GM19324 (cell line): ENCODE data around the gene GALR2.
A peak's percentile ranks its signal among the peaks of the same experiment; 100 is the strongest.
"Not testable (repeated sequence)": the region's sequence is repeated elsewhere in the genome, so short reads cannot be mapped to it uniquely, and the experiment has no call there.

Source experiments
- ATAC-seq: cut with Tn5 transposase; IDR thresholded peaks from one replicate; pipeline ENCODE4 v1.9.1; 2021; ENCODE audit warnings: mild to moderate bottlenecking, moderate library complexity; ENCODE audit not compliant: unreplicated experiment, low FRiP score

Gene GALR2

DNA sequence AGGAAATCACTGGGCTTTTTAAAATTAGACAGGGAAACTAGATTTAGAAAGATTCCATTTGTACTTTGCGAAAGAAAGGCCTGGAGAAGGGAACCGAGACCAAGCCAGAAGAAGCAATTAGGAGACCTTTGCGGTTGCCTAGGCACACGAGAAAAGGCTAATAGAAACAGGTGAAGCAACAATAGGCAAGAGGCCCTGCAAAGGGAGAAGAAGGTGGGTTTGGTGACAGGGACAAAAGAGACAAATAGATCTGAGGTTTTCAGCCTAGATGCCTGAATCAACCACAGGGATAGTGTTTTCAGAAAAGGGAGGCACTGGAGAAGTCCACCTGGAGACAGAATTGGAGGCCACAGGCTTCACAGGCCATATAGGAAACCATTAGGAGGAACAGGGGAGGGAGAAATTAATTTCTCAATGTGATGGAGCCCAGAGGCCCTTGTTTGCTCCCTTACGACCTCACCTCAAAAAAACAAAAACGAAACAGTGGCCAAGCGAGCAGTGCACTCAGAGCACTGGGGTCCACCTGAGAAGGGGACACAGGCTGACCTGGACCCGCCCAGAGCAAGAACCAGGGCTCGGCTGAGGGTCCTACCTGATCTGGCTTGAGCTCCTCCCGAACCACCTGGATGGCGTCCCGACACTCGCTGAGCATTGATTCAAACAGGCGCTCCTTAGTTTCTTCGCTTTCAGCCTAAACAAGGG lies 24.6 kb upstream of the GALR2 start:
- ATAC-seq = no peak

DNA sequence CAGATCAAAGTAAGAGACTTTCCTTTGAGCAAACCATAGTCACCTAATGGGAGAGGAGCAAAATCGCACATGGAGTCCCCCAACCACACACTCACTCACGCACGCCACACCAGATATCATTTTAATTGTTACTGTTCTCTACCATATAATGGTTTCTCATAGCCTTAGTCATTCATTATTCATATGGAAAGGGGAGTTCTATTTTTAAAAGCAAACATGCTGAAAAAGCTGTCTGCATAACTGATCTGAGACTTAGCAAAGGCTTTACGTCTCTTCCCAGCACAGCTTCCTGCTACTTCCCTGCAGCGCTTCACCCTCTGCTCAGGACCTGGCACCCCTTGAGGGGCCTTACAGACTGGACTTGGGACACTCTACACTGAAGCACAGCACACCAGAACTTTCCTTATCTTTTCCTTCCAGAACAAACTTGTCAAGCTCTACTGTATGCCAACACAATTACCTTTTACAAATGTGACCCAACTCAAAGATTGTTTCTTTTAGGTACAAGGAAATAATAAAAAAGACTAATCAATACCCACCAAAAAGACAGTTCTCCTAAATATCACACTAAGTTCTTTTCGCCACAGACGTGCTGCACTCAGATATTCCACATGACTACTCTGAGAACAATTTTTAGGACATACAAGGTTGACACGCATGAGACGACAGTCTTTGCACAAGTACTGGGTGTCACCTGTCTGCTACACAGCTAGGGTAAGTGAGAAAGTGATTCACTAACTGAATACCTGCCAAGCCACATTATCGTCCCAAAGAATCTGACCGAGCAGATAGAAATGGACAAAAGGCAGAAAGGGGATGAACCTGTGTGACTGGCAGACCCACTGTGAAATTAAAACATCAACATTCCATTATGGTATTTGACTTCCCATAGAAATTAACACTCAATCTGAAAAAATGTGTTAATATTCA lies 23.8 kb upstream of the GALR2 start:
- ATAC-seq = no peak

DNA sequence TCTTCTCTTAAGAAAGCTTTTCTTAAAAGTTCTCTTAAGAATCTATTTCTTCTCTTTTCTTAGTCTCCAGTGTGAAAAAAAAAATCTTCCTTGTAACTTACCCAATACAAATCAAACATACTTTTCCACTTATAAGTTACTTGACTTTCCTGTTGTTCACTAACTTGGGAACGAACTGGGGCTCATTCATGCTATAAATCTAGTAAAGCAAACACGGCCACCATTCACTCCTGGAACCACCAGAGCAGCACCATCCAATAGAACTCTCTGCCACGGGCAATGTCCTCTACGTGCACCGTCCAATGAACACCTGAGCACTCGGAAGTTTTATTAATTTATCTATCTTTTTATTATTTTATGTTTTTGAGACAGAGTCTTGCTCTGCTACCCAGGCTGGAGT lies 23.0 kb upstream of the GALR2 start:
- ATAC-seq = no peak

DNA sequence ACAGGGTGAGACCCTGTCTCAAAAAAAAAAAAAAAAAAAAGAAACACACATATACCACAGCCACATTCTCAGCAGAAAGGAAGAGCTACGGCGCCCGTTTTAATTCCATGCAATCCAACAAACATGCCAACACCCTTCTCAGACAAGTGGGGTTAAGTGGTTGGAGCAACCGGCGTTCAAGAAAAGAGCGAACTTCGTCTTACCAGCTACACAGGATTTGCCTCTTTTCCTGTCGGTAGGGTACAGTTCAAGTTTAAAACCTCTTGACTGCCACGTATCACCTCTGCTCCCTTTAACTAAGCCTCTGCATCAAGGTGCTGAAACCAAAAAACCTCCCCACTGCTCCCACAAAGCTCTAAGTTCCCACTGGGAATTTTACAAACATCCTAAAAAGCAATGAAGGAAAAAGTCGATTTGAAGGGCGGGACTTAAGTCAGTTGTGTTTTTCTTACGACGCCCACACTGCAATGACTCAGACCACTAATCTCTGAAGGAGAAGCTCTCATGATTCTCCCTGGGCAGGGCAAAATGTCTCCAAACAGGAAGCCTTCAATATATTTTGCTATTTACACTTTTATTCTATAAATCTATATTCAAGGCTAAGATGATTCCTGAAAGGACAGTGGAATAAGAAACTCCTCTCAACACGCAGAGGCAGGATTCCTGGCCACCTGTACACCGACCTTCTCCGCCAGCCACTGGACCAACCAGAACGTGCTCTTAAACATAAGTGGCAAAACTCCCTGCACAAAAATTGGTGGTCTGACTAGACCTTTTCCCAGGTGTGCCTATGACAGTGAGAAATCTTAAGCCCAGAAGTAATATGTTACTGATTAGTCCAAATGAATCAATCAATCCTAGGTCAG lies 21.1 kb upstream of the GALR2 start:
- no peak for ATAC-seq

DNA sequence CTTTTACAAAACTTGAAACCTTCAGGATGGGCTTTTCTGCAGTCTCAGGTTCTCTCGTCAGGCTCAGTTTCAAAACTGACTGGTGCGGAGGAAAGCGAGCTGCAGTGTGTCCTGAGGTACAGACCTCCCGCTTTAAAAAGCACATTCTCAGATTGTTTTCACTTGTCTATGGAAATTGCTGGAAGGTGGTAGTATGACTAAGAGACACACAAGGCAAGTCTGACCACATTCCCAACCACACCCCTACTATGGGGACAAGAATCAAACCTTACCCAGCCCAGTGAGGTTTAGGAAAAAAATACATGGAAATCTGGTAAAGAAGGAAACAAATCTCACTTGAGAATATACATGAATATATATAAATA lies 20.5 kb upstream of the GALR2 start:
- ATAC-seq = no peak

DNA sequence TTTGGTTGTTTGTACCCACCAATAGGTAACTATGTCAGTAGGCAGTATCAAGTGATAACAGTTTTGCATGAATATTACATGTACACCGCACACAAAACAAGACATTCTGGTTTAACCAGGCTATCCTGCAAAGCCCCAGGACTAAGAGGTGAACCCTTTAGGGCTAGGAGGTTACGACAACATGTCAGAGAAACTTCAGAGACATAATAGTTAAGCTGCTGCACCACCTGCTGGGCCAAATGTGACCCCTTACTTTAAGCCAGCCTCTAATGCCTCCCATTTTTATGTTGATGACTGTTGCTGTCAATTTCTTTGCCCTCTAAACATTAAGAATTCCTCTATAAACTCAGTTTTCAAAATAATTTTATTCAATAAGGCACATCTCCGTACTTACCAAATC lies 17.7 kb upstream of the GALR2 start:
- ATAC-seq = no peak

DNA sequence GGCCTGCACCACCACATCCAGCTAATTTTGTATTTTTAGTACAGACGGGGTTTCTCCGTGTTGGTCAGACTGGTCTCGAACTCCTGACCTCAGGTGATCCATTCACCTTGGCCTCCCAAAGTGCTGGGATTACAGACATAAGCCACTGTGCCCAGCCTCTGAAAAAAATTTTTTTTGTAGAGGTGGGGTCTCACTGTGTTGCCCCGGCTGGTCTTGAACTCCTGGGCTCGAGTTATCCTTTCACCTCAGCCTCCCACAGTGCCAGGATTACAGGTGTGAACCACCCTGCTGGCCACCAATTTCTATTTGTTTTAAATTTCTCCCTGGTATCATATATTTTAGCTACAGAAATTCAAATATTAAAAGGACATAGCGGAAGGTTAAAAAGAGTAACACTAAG lies 16.3 kb upstream of the GALR2 start:
- not testable (repeated sequence) for ATAC-seq

DNA sequence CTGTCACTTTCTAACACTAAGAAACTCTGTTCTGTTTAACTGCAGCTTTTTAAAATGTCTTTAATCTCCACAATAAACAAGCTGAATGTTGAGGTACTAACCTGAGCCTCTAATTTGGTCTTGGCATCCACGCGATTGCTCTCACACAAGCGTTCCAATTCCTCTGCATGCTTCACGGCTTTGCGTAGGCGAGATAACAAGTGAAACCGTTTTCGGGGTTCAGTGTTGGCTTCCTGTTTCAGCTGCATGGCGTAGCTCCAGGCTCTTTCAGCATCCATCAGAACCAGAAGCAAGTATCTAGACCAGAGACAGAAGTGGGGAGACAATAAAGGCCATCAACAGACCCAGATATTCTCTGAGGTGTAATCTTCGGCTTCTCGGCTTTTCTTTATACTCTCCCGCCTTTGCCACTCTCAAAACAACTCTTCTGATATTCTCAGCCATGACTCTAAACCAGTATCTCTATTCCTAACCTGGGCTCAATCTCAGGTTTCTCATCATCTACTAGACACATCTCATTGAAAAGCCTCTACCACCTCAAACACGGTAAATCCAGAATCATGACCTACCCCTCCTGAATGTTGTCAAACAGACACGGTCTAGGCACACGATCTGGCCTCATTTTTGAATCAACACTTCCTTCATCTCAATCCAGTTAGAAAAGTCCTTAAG lies 10.6 kb upstream of the GALR2 start:
- ATAC-seq = no peak

DNA sequence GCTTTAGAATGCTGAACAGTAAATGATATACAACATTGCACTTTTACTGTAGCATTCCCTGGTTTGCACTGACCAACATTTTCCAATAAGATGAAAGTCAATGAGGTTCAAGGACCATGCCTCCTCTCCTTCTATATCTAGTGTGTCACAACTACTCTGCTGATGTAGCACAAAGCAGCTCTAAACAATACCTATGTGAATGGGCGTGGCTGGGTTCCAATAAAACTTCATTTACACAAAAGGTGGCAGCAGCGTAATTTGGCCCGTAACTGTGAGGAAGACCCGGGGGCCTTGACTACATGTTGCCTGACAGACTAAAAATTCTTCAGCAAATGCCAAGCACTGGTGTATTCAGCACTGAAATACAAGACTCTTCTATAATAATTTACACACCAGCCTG lies 8.8 kb upstream of the GALR2 start:
- no peak for ATAC-seq

DNA sequence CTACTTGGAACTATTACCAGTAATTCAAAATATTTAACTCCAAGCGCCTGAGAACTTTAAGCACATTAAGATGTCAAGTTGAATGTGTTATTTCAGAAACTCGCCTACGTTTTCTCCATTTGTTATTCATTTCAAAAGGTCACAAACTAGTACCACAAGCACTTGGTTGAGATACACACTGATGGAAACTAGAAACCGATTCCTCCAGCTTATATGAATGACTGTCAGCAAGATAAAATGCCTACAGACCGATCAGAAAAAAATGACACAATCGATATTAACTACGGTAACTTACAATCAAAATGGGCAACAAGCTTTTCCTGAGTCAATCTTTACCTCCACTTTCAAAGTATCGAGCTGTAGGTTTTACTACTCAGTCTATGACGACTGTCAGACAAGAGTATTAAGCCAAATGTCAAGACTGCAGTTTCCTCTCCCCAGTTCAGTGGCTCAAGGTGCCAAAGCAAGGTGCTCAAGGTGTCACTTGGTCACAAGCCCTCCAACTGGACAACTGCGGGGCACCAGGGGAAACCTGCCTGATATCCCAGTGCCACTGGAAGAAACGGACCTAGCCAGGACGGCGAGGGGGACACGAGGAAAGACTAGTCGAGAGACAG lies 2.9 kb upstream of the GALR2 start:
- ATAC-seq = peak; percentile 4

DNA sequence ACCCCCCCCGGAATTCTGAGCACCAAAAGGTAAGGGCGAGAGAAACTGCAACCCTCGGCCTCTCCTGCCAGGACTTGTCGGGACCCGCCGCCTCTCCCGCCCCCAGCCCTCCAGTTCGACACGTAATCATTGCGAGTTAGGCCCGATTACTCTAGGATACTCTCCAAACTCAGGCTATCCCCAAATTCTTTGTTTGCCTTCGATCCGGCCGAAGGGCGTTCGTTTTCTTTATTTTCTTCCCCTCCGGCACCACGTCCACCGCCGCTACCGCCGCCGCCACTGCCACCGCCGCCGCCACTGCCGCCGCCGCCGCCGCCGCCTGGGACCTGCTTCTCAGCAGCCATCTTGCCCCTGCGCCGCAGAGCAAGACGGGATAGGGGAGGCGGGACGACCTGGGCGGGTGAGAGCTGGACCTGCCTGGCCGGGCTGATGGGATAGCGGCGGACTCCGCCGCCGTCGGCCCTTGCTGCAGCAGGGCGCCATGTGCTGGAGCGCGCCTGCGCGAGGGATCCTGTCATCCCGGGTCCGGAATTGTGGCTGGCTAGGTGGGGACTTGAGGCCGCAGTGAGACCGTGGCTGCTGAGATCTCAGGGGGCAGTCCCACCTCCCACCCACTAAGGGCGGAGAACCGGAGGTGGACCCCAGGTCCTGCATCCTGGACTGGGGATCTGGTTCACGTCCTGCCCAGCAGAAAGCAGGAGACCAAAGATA lies 2.3 kb upstream of the GALR2 start, which contains the start of gene SRP68:
Gene SRP68 (minus strand): TSS at position 370 of the 711 bp plus-strand sequence. CDS start 26 bp downstream, at position 344.
- ATAC-seq = peak; percentile 93

DNA sequence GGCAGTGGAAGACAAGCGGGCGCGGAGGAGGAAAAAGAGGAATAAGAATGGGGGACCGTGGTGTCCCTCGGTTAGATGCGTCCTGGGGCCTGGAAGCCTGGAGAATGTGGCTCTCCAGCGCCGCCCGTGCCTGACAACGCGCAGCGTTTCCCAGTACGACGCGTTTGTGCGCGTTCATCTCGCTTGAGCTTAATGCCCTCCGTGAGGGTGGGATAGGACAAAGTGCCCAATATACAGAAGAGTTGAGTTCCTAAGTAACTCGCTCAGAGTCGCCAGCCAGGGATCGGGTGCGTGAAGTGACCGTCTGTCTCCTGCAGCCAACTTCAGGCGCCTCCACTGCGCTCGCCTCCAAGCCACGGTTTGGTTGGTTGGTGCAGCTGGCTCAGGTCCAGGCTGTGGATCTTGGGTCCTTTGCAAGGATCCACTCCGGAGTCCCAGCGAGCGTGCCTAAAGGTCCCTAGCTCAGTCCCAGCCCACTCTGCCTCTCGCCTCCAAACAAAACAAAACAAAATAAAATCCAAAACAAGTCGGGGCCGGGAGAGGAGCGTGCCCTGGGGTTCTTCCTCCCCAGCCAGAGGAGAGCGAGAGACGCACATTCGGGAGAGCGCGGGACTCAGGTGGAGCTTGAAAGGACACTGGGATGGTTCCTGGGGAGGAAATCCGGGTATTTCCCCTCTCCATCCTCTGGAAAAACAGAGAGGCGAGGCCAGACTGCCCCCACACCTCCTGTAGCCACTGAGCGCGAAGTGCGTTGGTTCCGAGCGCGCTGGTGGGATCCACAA lies 974 bp downstream of the GALR2 start:
- ATAC-seq = no peak

DNA sequence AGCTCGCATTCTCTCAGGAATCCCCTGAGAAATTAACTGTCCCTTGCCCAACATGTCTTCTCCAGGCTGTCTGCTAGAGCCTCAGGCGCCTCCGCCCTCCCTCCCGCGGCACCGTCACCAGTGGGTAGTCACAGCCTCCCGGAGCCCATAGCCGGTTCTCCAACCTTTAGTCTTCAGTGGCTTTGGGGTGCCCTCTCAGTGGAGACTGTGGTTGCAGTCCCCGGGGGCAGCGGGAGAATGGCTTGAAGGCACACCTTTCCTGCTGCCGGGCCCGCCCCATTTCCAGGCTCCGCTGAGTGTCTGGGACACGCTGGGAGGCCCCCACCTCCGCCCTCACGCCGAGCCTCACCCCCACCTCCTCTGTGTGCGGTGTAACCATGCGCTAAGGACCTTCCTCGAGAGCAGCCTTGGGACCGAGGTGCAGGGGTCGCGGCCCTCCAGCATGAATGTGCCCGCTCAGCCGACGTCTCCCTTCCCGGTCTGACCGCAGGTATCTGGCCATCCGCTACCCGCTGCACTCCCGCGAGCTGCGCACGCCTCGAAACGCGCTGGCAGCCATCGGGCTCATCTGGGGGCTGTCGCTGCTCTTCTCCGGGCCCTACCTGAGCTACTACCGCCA lies 1.7 kb downstream of the GALR2 start:
- no peak for ATAC-seq

DNA sequence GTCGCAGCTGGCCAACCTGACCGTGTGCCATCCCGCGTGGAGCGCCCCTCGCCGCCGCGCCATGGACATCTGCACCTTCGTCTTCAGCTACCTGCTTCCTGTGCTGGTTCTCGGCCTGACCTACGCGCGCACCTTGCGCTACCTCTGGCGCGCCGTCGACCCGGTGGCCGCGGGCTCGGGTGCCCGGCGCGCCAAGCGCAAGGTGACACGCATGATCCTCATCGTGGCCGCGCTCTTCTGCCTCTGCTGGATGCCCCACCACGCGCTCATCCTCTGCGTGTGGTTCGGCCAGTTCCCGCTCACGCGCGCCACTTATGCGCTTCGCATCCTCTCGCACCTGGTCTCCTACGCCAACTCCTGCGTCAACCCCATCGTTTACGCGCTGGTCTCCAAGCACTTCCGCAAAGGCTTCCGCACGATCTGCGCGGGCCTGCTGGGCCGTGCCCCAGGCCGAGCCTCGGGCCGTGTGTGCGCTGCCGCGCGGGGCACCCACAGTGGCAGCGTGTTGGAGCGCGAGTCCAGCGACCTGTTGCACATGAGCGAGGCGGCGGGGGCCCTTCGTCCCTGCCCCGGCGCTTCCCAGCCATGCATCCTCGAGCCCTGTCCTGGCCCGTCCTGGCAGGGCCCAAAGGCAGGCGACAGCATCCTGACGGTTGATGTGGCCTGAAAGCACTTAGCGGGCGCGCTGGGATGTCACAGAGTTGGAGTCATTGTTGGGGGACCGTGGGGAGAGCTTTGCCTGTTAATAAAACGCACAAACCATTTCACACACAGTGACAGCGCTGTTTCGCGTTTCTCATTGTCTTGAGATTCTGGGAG lies 2.4 kb downstream of the GALR2 start:
- ATAC-seq = no peak

DNA sequence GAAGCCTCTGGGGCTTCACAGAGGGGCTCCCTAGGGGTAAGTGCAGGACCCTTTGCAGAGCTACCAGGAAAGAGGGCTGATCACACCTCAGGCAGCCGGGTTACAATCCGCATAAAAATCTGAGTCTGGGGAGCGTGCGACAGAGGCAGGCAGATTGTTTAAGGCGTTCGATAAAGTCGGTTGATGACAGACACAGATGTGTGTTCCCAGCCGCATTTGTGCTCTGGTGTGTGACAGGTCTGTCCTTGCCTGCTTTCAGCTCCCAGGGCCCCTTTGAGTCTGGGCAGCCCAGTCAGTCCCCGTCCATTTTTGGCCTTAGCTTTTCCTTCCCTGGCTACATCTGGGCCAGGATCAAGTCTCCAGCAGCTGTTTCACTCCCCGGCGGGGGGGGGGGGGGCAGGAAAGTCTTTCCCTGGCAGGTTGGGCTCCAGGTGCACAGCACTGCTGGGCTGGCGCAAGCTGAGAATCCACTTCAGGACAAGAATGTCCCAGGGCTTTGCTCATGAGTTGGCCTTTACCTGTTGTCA lies 3.1 kb downstream of the GALR2 start:
- no peak for ATAC-seq

DNA sequence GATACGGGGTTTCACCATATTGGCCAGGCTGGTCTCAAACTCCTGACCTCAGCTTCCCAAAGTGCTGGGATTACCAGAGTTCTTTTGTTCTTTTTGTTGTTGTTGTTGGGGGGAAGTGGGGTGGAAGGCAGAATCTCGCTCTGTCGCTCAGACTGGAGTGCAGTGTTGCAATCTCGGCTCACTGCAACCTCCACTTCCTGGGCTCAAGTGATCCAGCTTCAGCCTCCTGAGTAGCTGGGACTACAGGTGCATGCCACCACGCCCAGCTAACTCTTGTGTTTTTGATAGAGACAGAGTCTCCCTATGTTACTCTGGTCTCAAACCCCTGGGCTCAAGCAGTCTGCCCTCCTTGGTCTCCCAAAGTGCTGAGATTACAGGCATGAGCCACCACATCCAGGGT lies 3.8 kb downstream of the GALR2 start:
- not testable (repeated sequence) for ATAC-seq
